Gastroesophageal sphincter (tissue), 3 donors: ENCODE measurements around the gene RNU5B-1.

Experiments
- POLR2A ChIP-seq, 2 donors: fragments of 450-650 bp; IDR thresholded peaks; one replicate each; pipeline ENCODE4 v1.6.1; 2017; ENCODE audit warnings: antibody characterized with exemption in 2 of 2, mild to moderate bottlenecking in 2 of 2, moderate library complexity in 1 of 2
- TF ChIP-seq, protein P1 (sequence below), 4 experiments: fragments of 200-600 bp in 2 of 4; fragments of 450-650 bp in 2 of 4; sonication (generic) in 1 of 4; IDR thresholded peaks; one replicate each; pipeline ENCODE4 v1.5.1; 2017 to 2019; ENCODE audit warnings: antibody characterized with exemption in 4 of 4, mild to moderate bottlenecking in 2 of 4, moderate library complexity in 2 of 4

DNA sequence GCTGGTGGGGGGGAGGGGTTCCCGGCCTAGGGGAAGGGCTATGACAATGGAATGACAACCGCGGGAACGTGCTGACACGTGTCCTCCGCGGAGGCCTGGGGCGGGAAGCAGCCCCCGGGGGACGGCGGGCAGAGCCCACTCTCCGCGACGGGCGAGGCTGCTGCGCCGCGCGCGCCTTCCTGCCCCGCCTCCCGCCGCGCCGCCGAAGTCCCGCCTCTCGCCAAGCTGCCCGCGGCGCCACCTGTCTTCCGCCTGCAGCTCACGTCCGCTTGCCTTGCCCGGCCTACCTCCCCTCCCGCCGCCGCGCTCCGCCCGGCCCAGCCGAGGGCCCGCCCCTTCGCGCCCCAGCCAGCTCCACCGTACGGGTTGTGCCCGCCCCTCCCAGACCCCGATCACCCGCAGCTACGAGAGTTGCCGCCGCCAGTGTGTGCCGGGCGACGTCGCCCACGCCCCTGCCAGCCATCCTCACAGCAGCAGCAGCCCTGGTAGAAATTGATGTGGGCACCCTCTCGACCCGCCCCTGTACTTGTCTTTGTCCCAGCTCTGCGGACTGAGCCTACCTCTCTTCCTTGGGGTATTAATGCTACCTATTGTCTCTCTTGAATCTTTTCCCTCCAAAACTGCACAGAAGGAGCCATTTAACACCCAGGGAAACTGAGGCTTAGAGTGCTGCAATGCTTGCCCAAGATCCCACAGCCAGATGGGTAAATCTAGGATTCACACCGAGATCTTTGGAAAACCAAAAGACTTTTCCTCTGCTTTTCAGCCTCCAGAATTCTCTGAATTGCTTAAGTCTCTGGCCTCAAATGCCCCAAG lies 17.6 kb upstream of the RNU5B-1 start, which contains the start of gene PARP16:
- TF ChIP-seq, protein P1, sequence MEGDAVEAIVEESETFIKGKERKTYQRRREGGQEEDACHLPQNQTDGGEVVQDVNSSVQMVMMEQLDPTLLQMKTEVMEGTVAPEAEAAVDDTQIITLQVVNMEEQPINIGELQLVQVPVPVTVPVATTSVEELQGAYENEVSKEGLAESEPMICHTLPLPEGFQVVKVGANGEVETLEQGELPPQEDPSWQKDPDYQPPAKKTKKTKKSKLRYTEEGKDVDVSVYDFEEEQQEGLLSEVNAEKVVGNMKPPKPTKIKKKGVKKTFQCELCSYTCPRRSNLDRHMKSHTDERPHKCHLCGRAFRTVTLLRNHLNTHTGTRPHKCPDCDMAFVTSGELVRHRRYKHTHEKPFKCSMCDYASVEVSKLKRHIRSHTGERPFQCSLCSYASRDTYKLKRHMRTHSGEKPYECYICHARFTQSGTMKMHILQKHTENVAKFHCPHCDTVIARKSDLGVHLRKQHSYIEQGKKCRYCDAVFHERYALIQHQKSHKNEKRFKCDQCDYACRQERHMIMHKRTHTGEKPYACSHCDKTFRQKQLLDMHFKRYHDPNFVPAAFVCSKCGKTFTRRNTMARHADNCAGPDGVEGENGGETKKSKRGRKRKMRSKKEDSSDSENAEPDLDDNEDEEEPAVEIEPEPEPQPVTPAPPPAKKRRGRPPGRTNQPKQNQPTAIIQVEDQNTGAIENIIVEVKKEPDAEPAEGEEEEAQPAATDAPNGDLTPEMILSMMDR (IDR thresholded peaks at IDR 0.05) = peak in 3 of 4 experiments; percentile 56 to 87 (median 56)
- TF ChIP-seq POLR2A (IDR thresholded peaks at IDR 0.05) = peak; percentile 85 to 93
